GM12878 (cell line): ENCODE measurements around the gene MRPL50. TPM values are rescaled to one million over a fixed set of nuclear protein-coding genes. Genes with fewer than 3 reads are reported as not detected.

Source experiments
- ATAC-seq: fragments of 200-7000 bp; cut with Tn5 transposase; 3 replicates; pipeline ENCODE4 v1.9.1; 2020; ENCODE audit warnings: mild to moderate bottlenecking, moderate library complexity
- BruUV-seq: library from RNA; stranded (reverse); fragments of 400-500 nt; replicated peaks from 2 replicates; lab custom pipeline; 2021; lab: Mats Ljungman, UMichigan
- CTCF ChIA-PET: fragments of 300-600 bp; sonication (Branson Sonifier 250); formaldehyde crosslinking; extraction: SDS; loops from one replicate; lab custom pipeline; 2021; ENCODE audit warnings: inconsistent platforms; lab: Yijun Ruan, JAX
- POLR2A ChIA-PET: fragments of 350-600 bp; formaldehyde crosslinking; extraction: SDS; loops from one replicate; lab custom pipeline; 2021; ENCODE audit warnings: inconsistent platforms; lab: Charles Lee
- RAD21 ChIA-PET: fragments of 300-600 bp; sonication (Branson Sonifier 250); formaldehyde crosslinking; loops from one replicate; lab custom pipeline; 2023; ENCODE audit warnings: antibody characterized with exemption; ENCODE audit not compliant: unreplicated experiment; lab: Charles Lee
- SMC1A ChIA-PET: fragments of 300-600 bp; sonication (Branson Sonifier 250); formaldehyde crosslinking; loops from one replicate; lab custom pipeline; 2023; ENCODE audit not compliant: unreplicated experiment, uncharacterized antibody; lab: Charles Lee
- DNase-seq: peaks from one replicate; pipeline ENCODE4 v3.0.0-alpha.2; 2011; ENCODE audit warnings: low read depth, low spot score
- FAIRE-seq: peaks from 3 replicates; lab custom pipeline; 2011; peaks lifted over from hg19 to GRCh38; lab: Jason Lieb, UNC
- H2AFZ ChIP-seq: 2 replicates; pipeline ENCODE4 v1.6.0; 2011; ENCODE audit warnings: low read depth, low read length, control low read depth; ENCODE audit not compliant: control insufficient read depth
- H3K27ac ChIP-seq: 2 replicates; pipeline ENCODE4 v1.5.1; 2011; ENCODE audit warnings: control low read depth; ENCODE audit not compliant: control insufficient read depth, insufficient read depth
- H3K27me3 ChIP-seq, 2 experiments: replicated peaks in 1 of 2; 2 replicates each; pipeline versions ENCODE4 v1.6.0 to v1.6.1; 2011; ENCODE audit warnings: low read length in 1 of 2; ENCODE audit not compliant: control insufficient read depth in 2 of 2, insufficient read depth in 2 of 2
- H3K36me3 ChIP-seq, 2 experiments: 2 replicates each; pipeline ENCODE4 v1.5.1; 2011; ENCODE audit warnings: low read length in 1 of 2; ENCODE audit not compliant: control insufficient read depth in 2 of 2, insufficient read depth in 2 of 2
- H3K4me1 ChIP-seq: 2 replicates; pipeline ENCODE4 v1.6.1; 2011; ENCODE audit warnings: mild to moderate bottlenecking, low read length, moderate library complexity, mixed read lengths; ENCODE audit not compliant: control insufficient read depth, insufficient read depth
- H3K4me2 ChIP-seq: 2 replicates; pipeline ENCODE4 v1.6.0; 2011; ENCODE audit warnings: control low read depth; ENCODE audit not compliant: control insufficient read depth, insufficient read depth
- H3K4me3 ChIP-seq: fragments of 200-600 bp; sonication (generic); 2 replicates; pipeline ENCODE4 v1.5.1; 2016
- H3K79me2 ChIP-seq: 2 replicates; pipeline ENCODE4 v1.6.0; 2011; ENCODE audit warnings: low read length; ENCODE audit not compliant: control insufficient read depth, insufficient read depth
- H3K9ac ChIP-seq: 2 replicates; pipeline ENCODE4 v1.8.0; 2011; ENCODE audit warnings: low read length, control low read depth, mixed read lengths; ENCODE audit not compliant: control insufficient read depth, insufficient read depth
- H3K9me3 ChIP-seq: replicated peaks from 3 replicates; pipeline ENCODE4 v1.5.1; 2011; ENCODE audit warnings: mild to moderate bottlenecking, low read length; ENCODE audit not compliant: control insufficient read depth, insufficient read depth
- H4K20me1 ChIP-seq: 2 replicates; pipeline ENCODE4 v1.6.0; 2011; ENCODE audit not compliant: control insufficient read depth, insufficient read depth
- CHD1 ChIP-seq: IDR thresholded peaks from 2 replicates; pipeline ENCODE4 v1.6.1; 2012; ENCODE audit warnings: low read depth, low read length, improper control_type of control experiment
- IKZF1 ChIP-seq: fragments of 450-650 bp; conservative IDR thresholded peaks from 2 replicates; pipeline ENCODE4 v1.6.1; 2017; ENCODE audit warnings: antibody characterized with exemption, mild to moderate bottlenecking
- MXI1 ChIP-seq: fragments of 150-350 bp; IDR thresholded peaks from 2 replicates; pipeline ENCODE4 v1.6.1; 2011; ENCODE audit warnings: low read depth, mild to moderate bottlenecking, inconsistent platforms, low read length, improper control_type of control experiment
- NBN ChIP-seq: fragments of 450-650 bp; IDR thresholded peaks from 2 replicates; pipeline ENCODE4 v1.6.1; 2016
- NFXL1 ChIP-seq: fragments of 450-650 bp; IDR thresholded peaks from 2 replicates; pipeline ENCODE4 v1.6.1; 2017; ENCODE audit warnings: antibody characterized with exemption, mild to moderate bottlenecking, borderline replicate concordance
- PML ChIP-seq: IDR thresholded peaks from 2 replicates; pipeline ENCODE4 v1.6.1; 2012; ENCODE audit warnings: low read length, inconsistent platforms
- RAD21 ChIP-seq: IDR thresholded peaks from 2 replicates; pipeline ENCODE4 v1.6.1; 2011; ENCODE audit warnings: mild to moderate bottlenecking, low read depth, low read length, moderate library complexity; ENCODE audit not compliant: insufficient read depth
- RAD51 ChIP-seq: fragments of 450-650 bp; IDR thresholded peaks from 2 replicates; pipeline ENCODE4 v1.6.1; 2016; ENCODE audit warnings: moderate library complexity, mild to moderate bottlenecking, inconsistent platforms
- RELA ChIP-seq: fragments of 450-650 bp; IDR thresholded peaks from 2 replicates; pipeline ENCODE4 v1.8.0; 2014; ENCODE audit warnings: borderline replicate concordance; ENCODE audit not compliant: partially characterized antibody
- SIN3A ChIP-seq: IDR thresholded peaks from 2 replicates; pipeline ENCODE4 v1.6.1; 2012; ENCODE audit warnings: low read depth, low read length, improper control_type of control experiment
- SMAD1 ChIP-seq: fragments of 450-650 bp; IDR thresholded peaks from 2 replicates; pipeline ENCODE4 v1.6.1; 2018; ENCODE audit warnings: mild to moderate bottlenecking, low read depth; ENCODE audit not compliant: partially characterized antibody
- SMARCA5 ChIP-seq: fragments of 450-650 bp; IDR thresholded peaks from 2 replicates; pipeline ENCODE4 v1.6.1; 2017; ENCODE audit warnings: mild to moderate bottlenecking
- SREBF1 ChIP-seq: IDR thresholded peaks from 2 replicates; pipeline ENCODE4 v1.6.1; 2012; ENCODE audit warnings: mild to moderate bottlenecking, low read length
- STAT1 ChIP-seq: fragments of 450-650 bp; conservative IDR thresholded peaks from 2 replicates; pipeline ENCODE4 v1.6.1; 2014; ENCODE audit warnings: antibody characterized with exemption, mild to moderate bottlenecking
- WGBS: methylation state at CpG from one replicate; pipeline ENCODE4 v1.1.6; 2016; ENCODE audit warnings: low lambda C conversion rate; ENCODE audit not compliant: insufficient replicate concordance, insufficient coverage; ENCODE audit errors: missing lambda C conversion rate; 5-methylcytosine and 5-hydroxymethylcytosine counted together
- in situ Hi-C: fragments of 300-500 bp; cut with MboI; formaldehyde crosslinking; loops from 9 replicates; pipeline ENCODE4 v1.14.3; 2018; ENCODE audit warnings: mixed read lengths
- intact Hi-C: fragments of 100-400 bp; cut with micrococcal nuclease; formaldehyde crosslinking; loops from one replicate; pipeline ENCODE4 v1.14.2; 2022; ENCODE audit not compliant: unreplicated experiment
- polyA plus RNA-seq, 11 experiments: library from polyadenylated mRNA; depleted of rRNA in 4 of 11; unstranded in 6 of 11; stranded (reverse) in 5 of 11; fragments of >200 nt; fragmentation: Nextera tagmentation in 4 of 11; fragmentation: Illumina TruSeq in 1 of 11; extraction: Ambion mirVana in 4 of 11; extraction: Trizol in 1 of 11; gene quantifications; 1 replicate in 1 of 11; 2 replicates in 10 of 11; pipeline versions ENCODE4 v1.2.1 to v1.2.3, GENCODE V29; 2011 to 2016; ENCODE audit warnings: inconsistent platforms in 2 of 11, missing spikeins in 2 of 11, low read depth in 1 of 11
- total RNA-seq, 4 experiments: library from RNA; depleted of rRNA in 3 of 4; stranded (reverse); fragments of >200 nt in 3 of 4; fragmentation: Illumina TruSeq in 1 of 4; extraction: Trizol in 1 of 4; gene quantifications; 2 replicates each; pipeline versions ENCODE4 v1.2.1 to v1.2.3, GENCODE V29; 2013 to 2021
- TF ChIP-seq, protein P1 (sequence below): IDR thresholded peaks from 2 replicates; pipeline ENCODE4 v1.6.1; 2011; ENCODE audit warnings: low read depth, mild to moderate bottlenecking, low read length, moderate library complexity, borderline replicate concordance; ENCODE audit errors: extremely low read depth
- TF ChIP-seq, protein P2 (sequence below), 3 experiments: IDR thresholded peaks in 2 of 3; conservative IDR thresholded peaks in 1 of 3; 2 replicates each; pipeline ENCODE4 v1.5.1; 2011; ENCODE audit warnings: low read depth in 3 of 3, low read length in 3 of 3, mild to moderate bottlenecking in 3 of 3, control low read depth in 2 of 3, moderate library complexity in 2 of 3, inconsistent platforms in 1 of 3, mixed read lengths in 1 of 3; ENCODE audit not compliant: control insufficient read depth in 2 of 3, insufficient read depth in 1 of 3; ENCODE audit errors: extremely low read depth in 1 of 3
- TF ChIP-seq, protein P3 (sequence below): fragments of 450-650 bp; formaldehyde crosslinking; IDR thresholded peaks from 2 replicates; pipeline ENCODE4 v1.4.0; 2020; ENCODE audit warnings: mild to moderate bottlenecking, moderate library complexity

The MRPL50 gene
- total and polyA plus RNA-seq, 10 of the 15 experiments (the other 5 are each of a cell fraction or from before 2014, with no cell fraction given): 12.8 to 79.4 (median 27.9) TPM

DNA sequence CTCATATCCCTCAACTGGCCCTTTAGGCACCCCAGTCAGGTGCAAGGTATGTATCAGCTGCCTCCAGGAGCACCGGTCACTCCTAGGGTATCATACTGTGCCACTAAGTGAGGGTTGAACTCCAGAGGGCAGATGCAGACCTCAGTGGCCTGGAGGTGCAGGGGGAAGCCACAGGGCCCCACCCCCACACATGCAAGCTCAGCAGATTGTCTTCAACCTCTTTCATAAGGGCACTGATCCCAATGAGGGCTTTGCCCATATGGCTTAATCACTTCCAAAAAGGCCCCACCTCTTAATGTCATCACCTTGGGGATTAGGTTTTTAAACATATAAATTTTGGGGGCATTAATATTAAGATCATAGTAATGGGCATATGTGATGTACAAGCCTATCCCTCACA lies 41.8 kb downstream of the MRPL50 start (continued):
- no peak for TF ChIP-seq RELA
- no peak for TF ChIP-seq IKZF1
- TF ChIP-seq, protein P1, sequence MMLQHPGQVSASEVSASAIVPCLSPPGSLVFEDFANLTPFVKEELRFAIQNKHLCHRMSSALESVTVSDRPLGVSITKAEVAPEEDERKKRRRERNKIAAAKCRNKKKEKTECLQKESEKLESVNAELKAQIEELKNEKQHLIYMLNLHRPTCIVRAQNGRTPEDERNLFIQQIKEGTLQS: no peak

DNA sequence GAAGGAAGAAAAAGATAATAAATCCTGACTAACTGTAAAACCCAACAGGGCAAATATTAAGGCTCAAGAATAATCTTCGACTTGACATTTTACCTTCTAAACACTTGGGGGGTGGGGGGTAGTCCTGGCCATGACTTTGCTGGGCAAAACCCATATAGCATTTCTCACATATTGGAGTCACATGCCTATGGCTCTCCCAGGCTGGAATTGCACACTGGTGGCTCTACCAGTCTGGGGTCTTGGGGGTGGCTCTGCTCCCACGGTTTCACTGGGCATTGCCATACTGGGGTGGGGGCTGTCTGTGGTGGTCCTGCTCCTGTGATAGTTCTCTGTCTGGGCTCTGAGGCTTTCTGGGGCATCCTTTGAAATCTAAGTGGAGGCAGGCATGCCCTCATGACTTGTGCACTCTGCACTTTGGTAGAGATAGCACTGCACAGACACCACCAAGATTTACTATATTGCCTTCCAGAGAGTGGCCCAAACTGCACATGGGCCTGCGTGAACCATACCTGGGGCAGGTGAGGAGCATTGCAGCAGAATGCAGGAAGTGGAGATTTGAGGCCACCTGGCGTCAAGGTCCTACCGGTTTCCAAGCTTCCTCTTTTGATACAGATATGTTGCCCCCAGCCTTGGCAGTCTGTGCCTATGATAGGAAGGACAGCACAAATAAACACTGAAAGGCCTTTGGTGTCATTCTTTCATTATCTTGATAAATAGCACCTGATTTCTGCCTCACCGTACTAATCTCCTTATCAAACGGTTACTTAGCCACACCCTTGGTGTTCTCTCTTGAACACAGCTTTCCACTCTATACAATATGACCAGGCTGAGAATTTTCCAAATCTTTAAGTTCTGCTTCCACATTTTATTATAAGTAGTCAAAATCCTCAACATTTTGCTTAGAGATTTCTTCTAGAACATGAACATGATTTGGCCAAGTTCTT lies 43.4 kb downstream of the MRPL50 start:
- ChIA-PET CTCF (no interaction called here), RAD21 (no interaction called here)
- no peaks in the 10 kb centered on the region for H3K79me2 ChIP-seq
- TF ChIP-seq SIN3A (no peak), CHD1 (no peak), SMARCA5 (no peak), SMAD1 (no peak), PML (no peak), NFXL1 (no peak), RAD51 (no peak), RAD21 (no peak), NBN (no peak), MXI1 (no peak), SREBF1 (no peak), STAT1 (no peak)
- TF ChIP-seq, protein P2, sequence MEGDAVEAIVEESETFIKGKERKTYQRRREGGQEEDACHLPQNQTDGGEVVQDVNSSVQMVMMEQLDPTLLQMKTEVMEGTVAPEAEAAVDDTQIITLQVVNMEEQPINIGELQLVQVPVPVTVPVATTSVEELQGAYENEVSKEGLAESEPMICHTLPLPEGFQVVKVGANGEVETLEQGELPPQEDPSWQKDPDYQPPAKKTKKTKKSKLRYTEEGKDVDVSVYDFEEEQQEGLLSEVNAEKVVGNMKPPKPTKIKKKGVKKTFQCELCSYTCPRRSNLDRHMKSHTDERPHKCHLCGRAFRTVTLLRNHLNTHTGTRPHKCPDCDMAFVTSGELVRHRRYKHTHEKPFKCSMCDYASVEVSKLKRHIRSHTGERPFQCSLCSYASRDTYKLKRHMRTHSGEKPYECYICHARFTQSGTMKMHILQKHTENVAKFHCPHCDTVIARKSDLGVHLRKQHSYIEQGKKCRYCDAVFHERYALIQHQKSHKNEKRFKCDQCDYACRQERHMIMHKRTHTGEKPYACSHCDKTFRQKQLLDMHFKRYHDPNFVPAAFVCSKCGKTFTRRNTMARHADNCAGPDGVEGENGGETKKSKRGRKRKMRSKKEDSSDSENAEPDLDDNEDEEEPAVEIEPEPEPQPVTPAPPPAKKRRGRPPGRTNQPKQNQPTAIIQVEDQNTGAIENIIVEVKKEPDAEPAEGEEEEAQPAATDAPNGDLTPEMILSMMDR (IDR thresholded peaks at IDR 0.05 in 2 of 3, conservative IDR thresholded peaks at IDR 0.05 in 1 of 3; ENCODE audit: control insufficient read depth in 2 of 3, extremely low read depth in 1 of 3, insufficient read depth in 1 of 3, low read depth in 3 of 3, low read length in 3 of 3): no peak
- TF ChIP-seq, protein P3, sequence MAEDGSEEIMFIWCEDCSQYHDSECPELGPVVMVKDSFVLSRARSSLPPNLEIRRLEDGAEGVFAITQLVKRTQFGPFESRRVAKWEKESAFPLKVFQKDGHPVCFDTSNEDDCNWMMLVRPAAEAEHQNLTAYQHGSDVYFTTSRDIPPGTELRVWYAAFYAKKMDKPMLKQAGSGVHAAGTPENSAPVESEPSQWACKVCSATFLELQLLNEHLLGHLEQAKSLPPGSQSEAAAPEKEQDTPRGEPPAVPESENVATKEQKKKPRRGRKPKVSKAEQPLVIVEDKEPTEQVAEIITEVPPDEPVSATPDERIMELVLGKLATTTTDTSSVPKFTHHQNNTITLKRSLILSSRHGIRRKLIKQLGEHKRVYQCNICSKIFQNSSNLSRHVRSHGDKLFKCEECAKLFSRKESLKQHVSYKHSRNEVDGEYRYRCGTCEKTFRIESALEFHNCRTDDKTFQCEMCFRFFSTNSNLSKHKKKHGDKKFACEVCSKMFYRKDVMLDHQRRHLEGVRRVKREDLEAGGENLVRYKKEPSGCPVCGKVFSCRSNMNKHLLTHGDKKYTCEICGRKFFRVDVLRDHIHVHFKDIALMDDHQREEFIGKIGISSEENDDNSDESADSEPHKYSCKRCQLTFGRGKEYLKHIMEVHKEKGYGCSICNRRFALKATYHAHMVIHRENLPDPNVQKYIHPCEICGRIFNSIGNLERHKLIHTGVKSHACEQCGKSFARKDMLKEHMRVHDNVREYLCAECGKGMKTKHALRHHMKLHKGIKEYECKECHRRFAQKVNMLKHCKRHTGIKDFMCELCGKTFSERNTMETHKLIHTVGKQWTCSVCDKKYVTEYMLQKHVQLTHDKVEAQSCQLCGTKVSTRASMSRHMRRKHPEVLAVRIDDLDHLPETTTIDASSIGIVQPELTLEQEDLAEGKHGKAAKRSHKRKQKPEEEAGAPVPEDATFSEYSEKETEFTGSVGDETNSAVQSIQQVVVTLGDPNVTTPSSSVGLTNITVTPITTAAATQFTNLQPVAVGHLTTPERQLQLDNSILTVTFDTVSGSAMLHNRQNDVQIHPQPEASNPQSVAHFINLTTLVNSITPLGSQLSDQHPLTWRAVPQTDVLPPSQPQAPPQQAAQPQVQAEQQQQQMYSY: no peak

More for the DNA sequence above, 43.4 kb downstream of the MRPL50 start:
- in situ Hi-C loops (no loop called here), intact Hi-C loops (no loop called here)
- no TSS peak for BruUV-seq
- Histone ChIP-seq H3K9me3 (no peaks in the 10 kb centered on the region), H4K20me1 (no peaks in the 10 kb centered on the region), H2AFZ (no peak overlapping the region), H3K27me3 (no peaks in the 10 kb centered on the region), H3K4me1 (no peaks in the 10 kb centered on the region), H3K9ac (no peak overlapping the region), H3K27ac (no peak overlapping the region), H3K36me3 (no peaks in the 10 kb centered on the region), H3K4me3 (no peak overlapping the region), H3K4me2 (no peak overlapping the region)
- ATAC-seq (no peak), DNase-seq (no peak), FAIRE-seq (no peak)
- SMC1A ChIA-PET: no interaction called here
- WGBS: 27% methylated on average over 7 of the region's 7 CpGs
- POLR2A ChIA-PET: no interaction called here
